NCI-H2196 (cell line): Measurements from ENCODE around the gene SDK2.
A peak's percentile ranks its signal among the peaks of the same experiment; 100 is the strongest.

ENCODE experiments used
- DNase-seq: peaks from one replicate; lab custom pipeline; 2025; ENCODE audit not compliant: unreplicated experiment; lab: John Stamatoyannopoulos, UW

SDK2 gene

GRCh38 chr17:73566905-73567782 lies 77.1 kb downstream of the SDK2 start:
- peak; percentile 37 for DNase-seq

GRCh38 chr17:73564843-73565242 lies 79.4 kb downstream of the SDK2 start:
- no peak for DNase-seq

DNA sequence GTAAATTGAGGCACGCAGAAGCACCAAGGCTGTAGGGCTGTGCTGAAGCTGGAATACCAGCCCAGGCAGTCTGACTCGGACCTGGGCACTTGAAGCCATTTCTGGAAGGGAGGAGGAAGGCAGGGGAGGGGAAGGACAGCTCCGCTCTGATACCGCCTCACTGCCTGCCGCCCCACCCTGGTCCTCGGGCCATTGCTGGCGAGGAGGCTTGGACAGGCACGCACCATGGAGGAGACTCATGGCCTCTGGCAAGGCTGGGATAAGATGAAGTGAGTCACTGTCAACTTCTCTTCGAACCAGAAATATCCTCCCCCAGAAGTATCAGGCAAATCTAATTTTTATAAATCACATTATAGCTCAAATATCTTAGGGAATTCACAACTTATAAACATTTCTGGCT lies 81.3 kb downstream of the SDK2 start:
- DNase-seq, result no peak

DNA sequence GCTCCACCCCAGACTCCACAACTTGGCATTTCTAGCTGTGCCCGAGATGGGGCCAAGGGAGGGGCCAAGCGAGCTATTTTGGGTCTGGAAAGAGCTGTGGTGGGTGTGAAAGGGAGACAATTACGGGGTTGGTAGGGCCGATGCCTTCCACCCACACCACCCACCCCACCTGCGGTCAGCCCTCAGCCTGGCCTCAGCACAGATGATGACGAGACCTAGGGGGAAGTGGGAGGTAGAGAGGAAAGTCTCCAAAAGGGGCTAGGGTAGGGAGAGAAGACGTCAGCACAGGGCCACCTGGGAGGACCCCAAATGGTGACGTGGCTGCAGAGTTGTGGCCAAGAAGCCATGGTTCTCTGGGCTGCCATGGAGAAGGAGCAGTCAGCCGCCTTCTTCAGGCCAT lies 83.1 kb downstream of the SDK2 start:
- DNase-seq, result no peak

DNA sequence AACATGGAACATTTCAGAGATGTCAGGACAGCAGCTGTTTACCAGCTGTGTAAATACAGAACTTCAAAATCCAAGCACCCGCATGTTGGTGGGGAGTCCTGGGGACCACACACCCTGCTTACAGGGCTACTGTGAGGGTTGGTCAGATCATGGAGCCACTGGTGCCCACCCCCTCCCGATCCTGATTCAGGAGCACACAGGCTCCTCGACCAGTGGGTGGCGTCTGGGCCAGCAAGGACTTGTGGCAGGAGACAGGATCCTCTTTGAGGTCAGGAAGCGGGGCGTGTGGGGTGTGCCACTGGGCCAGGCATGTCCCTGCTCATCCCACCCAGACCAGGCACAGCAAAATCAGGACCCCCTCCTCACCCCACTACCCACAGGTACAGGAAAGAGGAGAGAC lies 83.6 kb downstream of the SDK2 start:
- DNase-seq, result no peak

GRCh38 chr17:73559532-73559931 lies 84.7 kb downstream of the SDK2 start:
- no peak for DNase-seq

- no peak for DNase-seq
Observed at GRCh38 chr17:73555199-73555960, 88.9 kb downstream of the SDK2 start.

DNA sequence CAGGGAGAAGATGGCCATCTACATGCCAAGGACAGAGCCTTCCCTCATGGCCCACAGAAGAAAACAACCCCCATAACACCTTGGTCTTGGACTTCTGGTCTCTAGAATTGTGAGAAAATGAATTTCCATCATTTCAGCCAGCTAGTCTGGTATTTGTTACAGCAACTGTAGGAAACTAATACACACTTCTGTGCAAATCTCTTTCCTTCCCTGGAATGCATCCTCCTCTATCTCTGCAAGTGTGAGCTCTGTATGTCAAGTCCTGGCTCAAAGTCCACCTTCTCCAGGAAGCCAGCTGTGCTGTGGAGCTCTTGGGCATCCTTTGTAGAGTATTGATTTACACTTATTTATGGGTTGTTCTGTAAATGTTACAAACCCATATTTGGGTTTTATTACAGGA lies 89.7 kb downstream of the SDK2 start:
- DNase-seq, result no peak

DNA sequence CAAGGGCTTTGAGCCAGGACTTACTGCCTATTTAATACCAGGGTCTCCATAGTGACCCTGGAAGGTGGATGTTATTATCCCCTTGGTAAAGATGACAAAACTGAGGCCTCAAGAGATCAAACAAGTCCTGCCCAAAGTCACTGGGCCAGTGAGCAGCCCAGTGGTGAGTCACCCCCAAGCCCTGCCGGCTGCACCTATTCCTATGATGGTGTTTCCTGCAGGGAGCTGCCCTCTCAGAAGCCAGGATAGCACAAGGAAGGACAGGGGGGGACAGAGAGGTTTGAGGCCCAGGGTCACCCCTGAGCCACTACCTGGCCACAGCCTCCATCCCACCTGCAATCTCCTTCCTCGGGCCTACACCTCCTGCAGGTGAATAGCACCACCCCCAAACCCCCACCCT lies 90.9 kb downstream of the SDK2 start:
- DNase-seq, result no peak

GRCh38 chr17:73552300-73553048 lies 91.8 kb downstream of the SDK2 start:
- DNase-seq, result peak; percentile 46

GRCh38 chr17:73551759-73552158 lies 92.5 kb downstream of the SDK2 start:
- DNase-seq, result no peak

GRCh38 chr17:73551144-73551543 lies 93.1 kb downstream of the SDK2 start:
- no peak for DNase-seq

DNA sequence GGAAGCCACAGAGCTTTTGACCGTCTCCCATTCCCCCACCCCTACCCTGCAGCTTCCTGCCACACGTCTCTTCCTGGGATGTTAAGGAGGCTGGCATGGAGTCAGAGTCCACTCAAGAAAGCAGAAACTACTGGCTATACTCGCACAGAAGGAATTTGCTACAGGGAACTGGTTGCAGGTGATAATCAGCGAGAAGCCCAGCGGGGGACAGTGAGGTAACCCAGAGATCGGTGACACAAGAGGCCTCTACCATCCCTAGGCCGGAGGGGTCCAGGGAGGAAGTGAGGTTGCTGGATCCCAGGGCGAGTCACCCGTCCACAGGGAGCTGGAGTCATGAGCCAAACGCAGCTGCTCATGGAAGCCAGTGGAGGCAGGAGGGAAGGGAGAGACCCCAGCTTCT lies 93.7 kb downstream of the SDK2 start:
- DNase-seq, result no peak

GRCh38 chr17:73549841-73550430 lies 94.3 kb downstream of the SDK2 start:
- no peak for DNase-seq

GRCh38 chr17:73548620-73549311 lies 95.5 kb downstream of the SDK2 start:
- no peak for DNase-seq

- DNase-seq, result no peak
Observed at GRCh38 chr17:73547790-73548189, 96.5 kb downstream of the SDK2 start.

GRCh38 chr17:73546770-73547536 lies 97.3 kb downstream of the SDK2 start:
- DNase-seq, result peak; percentile 77

DNA sequence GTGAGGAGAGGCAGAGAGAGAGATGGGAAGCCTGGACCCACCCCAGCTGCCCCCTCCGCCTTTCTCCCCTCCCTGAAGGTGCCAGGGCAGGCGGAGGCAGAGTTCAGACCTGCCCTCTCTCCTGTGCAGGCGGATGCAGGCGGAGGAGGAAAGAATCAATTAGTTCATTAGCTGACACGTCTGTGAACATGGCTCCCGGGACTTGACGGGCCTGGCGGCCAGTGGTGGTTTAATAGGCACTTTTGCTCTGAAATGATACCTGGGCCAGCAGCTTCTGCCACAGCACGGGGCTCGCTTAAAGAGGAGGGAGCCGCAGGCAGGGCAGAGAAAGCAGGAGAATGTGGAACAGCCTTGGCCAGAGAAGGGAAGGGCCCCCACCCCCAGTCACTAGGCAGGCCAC lies 98.1 kb downstream of the SDK2 start:
- DNase-seq, result no peak

DNA sequence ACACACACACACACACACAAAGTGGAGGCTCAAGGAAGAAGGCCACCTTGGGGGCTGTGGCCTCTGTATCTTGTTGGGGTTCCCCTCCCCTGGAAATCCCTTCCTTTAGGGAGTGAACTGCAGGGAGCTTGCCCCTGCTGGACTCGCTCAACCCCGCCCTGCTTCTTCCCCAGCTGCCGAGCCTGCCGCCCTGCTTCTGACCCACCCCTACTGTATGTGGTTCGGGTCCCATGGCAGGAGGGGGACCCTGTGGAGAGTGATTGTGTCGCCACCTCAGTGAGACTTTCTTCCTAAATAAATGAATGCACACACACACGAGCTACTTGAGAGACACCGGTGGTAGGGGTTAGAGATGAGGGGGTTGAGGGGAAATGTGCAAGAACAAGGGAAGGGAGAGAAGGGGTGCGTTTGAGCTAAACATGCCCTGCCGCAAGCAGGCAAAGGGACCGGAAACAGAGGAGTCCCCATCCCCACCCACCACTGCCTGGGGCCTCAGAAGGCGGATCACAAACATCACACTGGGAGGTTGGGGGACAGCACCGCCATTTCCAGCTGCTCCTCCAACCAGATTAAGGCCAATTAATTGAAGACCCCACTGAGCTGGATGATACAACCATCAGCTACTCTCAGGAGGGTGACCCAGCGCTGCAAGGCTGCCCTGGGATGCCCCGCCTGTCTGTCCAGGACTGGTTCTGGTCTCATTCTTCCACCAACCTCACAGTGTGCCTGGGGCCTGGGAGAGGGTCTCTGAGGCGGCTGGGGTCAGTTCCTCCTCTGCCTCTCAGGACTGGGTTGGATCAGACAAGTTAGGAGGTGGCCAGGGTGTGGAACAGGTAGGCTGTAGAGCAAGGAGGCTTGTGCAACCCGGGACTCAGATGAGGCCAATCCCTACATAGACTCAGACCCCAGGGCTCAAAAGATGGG lies 98.9 kb downstream of the SDK2 start:
- no peak for DNase-seq
